Measurements from ENCODE around the gene HTRA3.

GRCh38 chr4:8252301-8253173 is 17.0 kb upstream of the HTRA3 start:
- TF ChIP-seq RARB (CRISPR knock-in tag; IDR thresholded peaks at IDR 0.05): no peak
- TF ChIP-seq ISL1 (CRISPR knock-in tag; IDR thresholded peaks at IDR 0.05): no peak
- TF ChIP-seq ZFP30 (CRISPR knock-in tag; IDR thresholded peaks at IDR 0.05): no peak
- no peak for TF ChIP-seq ZC3H10 (CRISPR knock-in tag; IDR thresholded peaks at IDR 0.05)
- TF ChIP-seq, protein P1, sequence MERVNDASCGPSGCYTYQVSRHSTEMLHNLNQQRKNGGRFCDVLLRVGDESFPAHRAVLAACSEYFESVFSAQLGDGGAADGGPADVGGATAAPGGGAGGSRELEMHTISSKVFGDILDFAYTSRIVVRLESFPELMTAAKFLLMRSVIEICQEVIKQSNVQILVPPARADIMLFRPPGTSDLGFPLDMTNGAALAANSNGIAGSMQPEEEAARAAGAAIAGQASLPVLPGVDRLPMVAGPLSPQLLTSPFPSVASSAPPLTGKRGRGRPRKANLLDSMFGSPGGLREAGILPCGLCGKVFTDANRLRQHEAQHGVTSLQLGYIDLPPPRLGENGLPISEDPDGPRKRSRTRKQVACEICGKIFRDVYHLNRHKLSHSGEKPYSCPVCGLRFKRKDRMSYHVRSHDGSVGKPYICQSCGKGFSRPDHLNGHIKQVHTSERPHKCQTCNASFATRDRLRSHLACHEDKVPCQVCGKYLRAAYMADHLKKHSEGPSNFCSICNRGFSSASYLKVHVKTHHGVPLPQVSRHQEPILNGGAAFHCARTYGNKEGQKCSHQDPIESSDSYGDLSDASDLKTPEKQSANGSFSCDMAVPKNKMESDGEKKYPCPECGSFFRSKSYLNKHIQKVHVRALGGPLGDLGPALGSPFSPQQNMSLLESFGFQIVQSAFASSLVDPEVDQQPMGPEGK (CRISPR knock-in tag; IDR thresholded peaks at IDR 0.05; ENCODE audit: borderline replicate concordance): no peak
- no peak for TF ChIP-seq ZNF8 (CRISPR knock-in tag; IDR thresholded peaks at IDR 0.05)
- TF ChIP-seq BACH2 (CRISPR knock-in tag; IDR thresholded peaks at IDR 0.05; ENCODE audit: borderline replicate concordance): no peak
- no peak for TF ChIP-seq ZFP3 (CRISPR knock-in tag; IDR thresholded peaks at IDR 0.05)
- TF ChIP-seq OSR1 (CRISPR knock-in tag; IDR thresholded peaks at IDR 0.05): no peak
- TF ChIP-seq TOX (CRISPR knock-in tag; IDR thresholded peaks at IDR 0.05; ENCODE audit: borderline replicate concordance): no peak
- TF ChIP-seq SNAI2 (CRISPR knock-in tag; IDR thresholded peaks at IDR 0.05): no peak

Data from SK-N-SH treated with all-trans-retinoic acid at 6 μM for 48 hours (cell line).